Measurements from ENCODE around the gene TLX1. TPM values are rescaled to one million over a fixed set of nuclear protein-coding genes. Genes with fewer than 3 reads are reported as not detected.

TLX1 gene
- total RNA-seq, 1 experiment from 2014 or later = not detected

DNA sequence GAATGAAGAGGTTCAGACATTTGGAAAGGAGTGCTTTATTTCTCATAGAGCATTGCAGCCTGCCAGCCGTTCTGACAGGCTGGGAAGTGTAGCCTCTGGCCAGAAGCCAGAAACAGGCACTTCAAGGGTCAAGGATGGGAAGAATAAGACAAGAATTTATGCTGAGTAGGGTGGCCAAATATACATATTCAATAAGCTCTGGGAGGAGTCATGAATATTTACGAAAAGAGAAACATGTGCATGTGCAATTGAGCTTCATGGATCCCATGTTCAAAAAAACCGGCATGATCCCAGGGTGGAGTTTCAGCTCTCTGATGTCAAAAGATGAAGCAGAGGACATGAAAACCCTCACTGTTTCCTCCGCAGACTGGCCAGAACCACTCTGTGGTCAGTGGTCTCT lies 32.9 kb downstream of the TLX1 start:
- Histone ChIP-seq H3K4me2 (no peak overlapping the region), H4K20me1 (ENCODE audit: insufficient read depth) (no peaks in the 10 kb centered on the region), H2AFZ (no peak overlapping the region), H3K9me2 (ENCODE audit: insufficient read depth) (no peaks in the 10 kb centered on the region), H3K79me2 (ENCODE audit: low read depth) (no peaks in the 10 kb centered on the region), H3K27me3 (ENCODE audit: insufficient read depth, low read depth) (peaks cover 15% of the 10 kb centered on the region; the same call in 1 of the 2 replicates), H3K36me3 (ENCODE audit: low read depth) (no peaks in the 10 kb centered on the region), H3K27ac (no peak overlapping the region), H3K4me1 (replicated peaks; ENCODE audit: insufficient read depth) (no peaks in the 10 kb centered on the region), H3K9me3 (ENCODE audit: insufficient read depth, low read depth) (no peaks in the 10 kb centered on the region), H3K4me3 (no peak overlapping the region), H3F3A (ENCODE audit: insufficient read depth, low read depth) (no peaks in the 10 kb centered on the region)
- intact Hi-C loops (cut with micrococcal nuclease; ENCODE audit: unreplicated experiment) = no loop called here
- no peak for TF ChIP-seq CTCF (conservative IDR thresholded peaks at IDR 0.05)
- no peak for TF ChIP-seq EZH2 (IDR thresholded peaks at IDR 0.05; ENCODE audit: low read depth)
- BruUV-seq (replicated peaks) = no TSS peak
- POLR2A ChIA-PET (ENCODE audit: unreplicated experiment) = no interaction called here
- no peak for DNase-seq
- CTCF ChIA-PET = no interaction called here

DNA sequence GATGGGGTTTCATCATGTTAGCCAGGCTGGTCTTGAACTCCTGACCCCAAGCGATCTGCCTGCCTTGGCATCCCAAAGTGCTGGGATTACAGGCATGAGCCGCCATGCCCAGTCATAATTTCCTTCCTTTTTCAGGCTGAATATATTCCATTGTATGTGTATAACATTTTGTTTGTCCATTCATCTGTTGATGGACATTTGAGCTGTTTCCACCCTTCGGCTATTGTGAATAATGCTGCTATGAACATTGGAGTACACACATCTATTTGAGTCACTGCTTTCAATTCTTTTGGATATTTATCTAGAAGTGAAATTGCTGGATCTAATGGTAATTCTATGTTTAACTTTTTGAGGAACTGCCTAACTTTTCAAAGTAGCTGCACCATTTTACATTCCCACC lies 34.6 kb downstream of the TLX1 start:
- CTCF ChIA-PET = no interaction called here
- TF ChIP-seq EZH2 (IDR thresholded peaks at IDR 0.05; ENCODE audit: low read depth) = no peak
- no peak for TF ChIP-seq CTCF (conservative IDR thresholded peaks at IDR 0.05)

GRCh38 chr10:101166430-101166829 lies 35.3 kb downstream of the TLX1 start:
- CTCF ChIA-PET = no interaction called here
- POLR2A ChIA-PET (ENCODE audit: unreplicated experiment) = interaction anchor here (0.6 kb wide), 1 partner anchor 8 kb away, joined by 4 read pairs; no protein-coding TSS in a partner anchor
- H3K9me3 ChIP-seq (ENCODE audit: insufficient read depth, low read depth) = no peaks in the 10 kb centered on the region
- H3K4me3 ChIP-seq = no peak overlapping the region
- H3K27ac ChIP-seq = no peak overlapping the region
- H3K4me1 ChIP-seq (replicated peaks; ENCODE audit: insufficient read depth) = no peaks in the 10 kb centered on the region
- H4K20me1 ChIP-seq (ENCODE audit: insufficient read depth) = no peaks in the 10 kb centered on the region
- no peak overlapping the region for H2AFZ ChIP-seq
- no peak overlapping the region for H3K4me2 ChIP-seq
- no TSS peak for BruUV-seq (replicated peaks)
- peaks cover 19% of the 10 kb centered on the region for H3K27me3 ChIP-seq (ENCODE audit: insufficient read depth, low read depth)
- H3F3A ChIP-seq (ENCODE audit: insufficient read depth, low read depth) = no peaks in the 10 kb centered on the region
- H3K79me2 ChIP-seq (ENCODE audit: low read depth) = no peaks in the 10 kb centered on the region
- no peaks in the 10 kb centered on the region for H3K9me2 ChIP-seq (ENCODE audit: insufficient read depth)
- no peak for DNase-seq
- intact Hi-C loops (cut with micrococcal nuclease; ENCODE audit: unreplicated experiment) = no loop called here
- TF ChIP-seq EZH2 (IDR thresholded peaks at IDR 0.05; ENCODE audit: low read depth) (no peak), CTCF (conservative IDR thresholded peaks at IDR 0.05) (no peak)
- no peaks in the 10 kb centered on the region for H3K36me3 ChIP-seq (ENCODE audit: low read depth)

More for the DNA sequence above, 34.6 kb downstream of the TLX1 start:
- Histone ChIP-seq H3K27me3 (ENCODE audit: insufficient read depth, low read depth) (peaks cover 15% of the 10 kb centered on the region; the same call in 1 of the 2 replicates), H3K4me3 (no peak overlapping the region), H3K79me2 (ENCODE audit: low read depth) (no peaks in the 10 kb centered on the region), H3K36me3 (ENCODE audit: low read depth) (no peaks in the 10 kb centered on the region), H3F3A (ENCODE audit: insufficient read depth, low read depth) (no peaks in the 10 kb centered on the region), H4K20me1 (ENCODE audit: insufficient read depth) (no peaks in the 10 kb centered on the region), H3K4me2 (no peak overlapping the region), H3K27ac (no peak overlapping the region), H3K9me3 (ENCODE audit: insufficient read depth, low read depth) (no peaks in the 10 kb centered on the region), H3K9me2 (ENCODE audit: insufficient read depth) (no peaks in the 10 kb centered on the region), H2AFZ (no peak overlapping the region), H3K4me1 (replicated peaks; ENCODE audit: insufficient read depth) (no peaks in the 10 kb centered on the region)
- no peak for DNase-seq
- intact Hi-C loops (cut with micrococcal nuclease; ENCODE audit: unreplicated experiment) = no loop called here
- no TSS peak for BruUV-seq (replicated peaks)
- POLR2A ChIA-PET (ENCODE audit: unreplicated experiment) = interaction anchor here (0.6 kb wide), 1 partner anchor 9 kb away, joined by 4 read pairs; no protein-coding TSS in a partner anchor
